Esophagus muscularis mucosa (tissue), 4 donors: ENCODE data around the gene PIEZO1. TPM values are rescaled to one million over a fixed set of nuclear protein-coding genes. Genes with fewer than 3 reads are reported as not detected.

ENCODE experiments used
- DNase-seq: peaks from one replicate; pipeline ENCODE4 v3.0.0-alpha.2; 2017; ENCODE audit errors: extremely low spot score
- H3K27ac ChIP-seq, 4 donors: fragments of 200-600 bp; sonication (generic); replicated peaks in 1 of 4; 1 replicate in 3 of 4; 2 replicates in 1 of 4; pipeline ENCODE4 v1.5.1; 2016 to 2019; ENCODE audit warnings: mild to moderate bottlenecking in 1 of 4
- H3K27me3 ChIP-seq, 4 donors: fragments of 200-600 bp; sonication (generic); one replicate each; pipeline versions ENCODE4 v1.5.1 to v1.6.0; 2016 to 2019
- H3K36me3 ChIP-seq, 4 donors: fragments of 200-600 bp; sonication (generic); one replicate each; pipeline ENCODE4 v1.5.1; 2016 to 2019
- H3K4me1 ChIP-seq, 4 donors: fragments of 200-600 bp; sonication (generic); one replicate each; pipeline ENCODE4 v1.5.1; 2016 to 2019
- H3K4me3 ChIP-seq, 4 donors: fragments of 200-600 bp; sonication (generic); 1 replicate in 2 of 4; 2 replicates in 2 of 4; pipeline ENCODE4 v1.5.1; 2016 to 2019; ENCODE audit warnings: mild to moderate bottlenecking in 4 of 4, moderate library complexity in 1 of 4
- H3K9me3 ChIP-seq, 4 donors: fragments of 200-600 bp; sonication (generic); 1 replicate in 3 of 4; 2 replicates in 1 of 4; pipeline ENCODE4 v1.5.1; 2016 to 2019
- EP300 ChIP-seq: sonication (generic); formaldehyde crosslinking; IDR thresholded peaks from one replicate; pipeline ENCODE4 v1.6.1; 2017; ENCODE audit warnings: antibody characterized with exemption
- POLR2A ChIP-seq: fragments of 450-650 bp; IDR thresholded peaks from one replicate; pipeline ENCODE4 v1.6.1; 2017; ENCODE audit warnings: antibody characterized with exemption, moderate library complexity, mild to moderate bottlenecking, low read depth
- POLR2AphosphoS5 ChIP-seq, 2 donors: sonication (generic); formaldehyde crosslinking; IDR thresholded peaks; one replicate each; pipeline ENCODE4 v1.6.1; 2017; ENCODE audit warnings: antibody characterized with exemption in 2 of 2
- WGBS: methylation state at CpG from one replicate; pipeline ENCODE4 v1.1.5; 2018; 5-methylcytosine and 5-hydroxymethylcytosine counted together
- intact Hi-C: fragments of 100-400 bp; cut with DNase I; formaldehyde crosslinking; loops from one replicate; pipeline ENCODE4 v1.15.1; 2023
- total RNA-seq, 4 donors: library from RNA; depleted of rRNA; stranded (reverse); fragments of >200 nt; gene quantifications; one replicate each; pipeline versions ENCODE4 v1.1.0 to v1.2.1, GENCODE V29; 2016
- TF ChIP-seq, protein P1 (sequence below), 3 experiments: fragments of 200-600 bp in 2 of 3; fragments of 450-650 bp in 1 of 3; sonication (generic) in 2 of 3; IDR thresholded peaks; one replicate each; pipeline ENCODE4 v1.5.1; 2017 to 2019; ENCODE audit warnings: antibody characterized with exemption in 3 of 3, mild to moderate bottlenecking in 2 of 3, moderate library complexity in 1 of 3

PIEZO1 gene
- total RNA-seq, 4 donors from 2014 or later, result 140 to 298 (median 182) TPM

DNA sequence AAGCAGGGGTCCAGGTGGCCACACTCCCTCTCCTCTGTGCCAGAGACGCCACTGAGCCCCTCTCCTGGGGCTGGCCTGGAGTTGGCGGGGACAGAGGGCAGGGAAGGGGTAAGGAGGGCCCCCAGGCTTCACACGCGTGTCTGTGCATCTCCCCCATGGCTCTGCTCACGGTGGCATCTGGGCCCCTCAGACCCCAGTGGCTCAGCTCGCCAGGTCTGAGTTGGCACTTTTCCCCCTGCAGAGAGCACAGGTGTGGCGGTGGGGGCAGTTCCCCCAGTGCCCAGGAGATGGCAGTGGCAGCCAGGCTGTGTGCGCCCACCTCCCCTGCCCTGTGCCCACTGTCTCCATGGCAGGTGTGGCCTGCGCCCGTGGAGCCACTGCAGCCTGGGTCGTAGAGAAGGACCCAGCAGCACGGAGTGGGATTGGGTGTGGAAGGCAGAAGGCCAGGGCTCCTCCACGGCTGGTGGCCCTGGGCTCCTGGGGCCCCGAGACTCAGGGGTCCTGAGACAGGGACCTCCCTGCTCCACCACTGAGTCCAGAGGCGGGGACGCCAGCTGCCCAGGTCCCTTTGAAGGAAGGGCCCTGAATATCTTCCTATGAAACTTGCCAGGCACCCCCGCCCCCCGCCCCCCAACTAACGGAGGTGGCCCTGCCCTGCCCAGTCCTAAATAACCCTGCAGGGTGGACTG, 31.0 kb upstream of the PIEZO1 start:
- Histone ChIP-seq H3K4me3 (no peak overlapping the region), H3K36me3 (peaks cover 0 to 12% (median 7%) of the 10 kb centered on the region in 4 donors), H3K9me3 (no peaks in the 10 kb centered on the region), H3K27ac (no peak overlapping the region), H3K4me1 (peaks cover 10 to 24% (median 23%) of the 10 kb centered on the region in 4 donors), H3K27me3 (no peaks in the 10 kb centered on the region)
- TF ChIP-seq, protein P1, sequence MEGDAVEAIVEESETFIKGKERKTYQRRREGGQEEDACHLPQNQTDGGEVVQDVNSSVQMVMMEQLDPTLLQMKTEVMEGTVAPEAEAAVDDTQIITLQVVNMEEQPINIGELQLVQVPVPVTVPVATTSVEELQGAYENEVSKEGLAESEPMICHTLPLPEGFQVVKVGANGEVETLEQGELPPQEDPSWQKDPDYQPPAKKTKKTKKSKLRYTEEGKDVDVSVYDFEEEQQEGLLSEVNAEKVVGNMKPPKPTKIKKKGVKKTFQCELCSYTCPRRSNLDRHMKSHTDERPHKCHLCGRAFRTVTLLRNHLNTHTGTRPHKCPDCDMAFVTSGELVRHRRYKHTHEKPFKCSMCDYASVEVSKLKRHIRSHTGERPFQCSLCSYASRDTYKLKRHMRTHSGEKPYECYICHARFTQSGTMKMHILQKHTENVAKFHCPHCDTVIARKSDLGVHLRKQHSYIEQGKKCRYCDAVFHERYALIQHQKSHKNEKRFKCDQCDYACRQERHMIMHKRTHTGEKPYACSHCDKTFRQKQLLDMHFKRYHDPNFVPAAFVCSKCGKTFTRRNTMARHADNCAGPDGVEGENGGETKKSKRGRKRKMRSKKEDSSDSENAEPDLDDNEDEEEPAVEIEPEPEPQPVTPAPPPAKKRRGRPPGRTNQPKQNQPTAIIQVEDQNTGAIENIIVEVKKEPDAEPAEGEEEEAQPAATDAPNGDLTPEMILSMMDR (IDR thresholded peaks at IDR 0.05), result peak; percentile 46 to 65 (median 51)
- TF ChIP-seq POLR2AphosphoS5 (IDR thresholded peaks at IDR 0.05), result no peak
- 41% methylated on average over 15 of the region's 19 CpGs for WGBS
- intact Hi-C loops, result loop anchor here (10.0 kb wide), 1 partner anchor 359 kb away; the partner anchor contains the start of gene CDH15
- DNase-seq, result no peak

DNA sequence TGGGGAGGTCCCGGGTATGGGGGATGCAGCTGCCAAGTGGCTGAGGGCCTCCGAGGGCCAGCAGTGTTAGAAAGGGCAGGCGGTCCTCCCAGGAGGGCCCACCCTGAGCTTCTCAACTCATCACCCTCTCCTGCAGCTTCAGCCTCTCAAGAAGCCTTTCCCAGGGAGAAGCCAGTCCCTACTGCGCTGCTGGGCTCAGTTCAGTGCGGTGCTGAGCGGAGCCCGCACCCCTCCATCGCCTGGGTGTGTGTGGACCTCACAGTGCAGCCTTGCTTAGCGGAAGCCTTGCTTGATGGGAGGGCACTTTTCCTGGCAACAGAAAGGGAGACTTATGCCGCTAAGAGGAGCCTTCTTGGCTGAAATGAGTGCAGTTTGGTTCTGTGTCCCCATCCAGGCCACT, 30.2 kb upstream of the PIEZO1 start:
- TF ChIP-seq POLR2AphosphoS5 (IDR thresholded peaks at IDR 0.05), result no peak
- no peak for TF ChIP-seq EP300
- TF ChIP-seq, protein P1 (IDR thresholded peaks at IDR 0.05), result no peak
- intact Hi-C loops, result loop anchor here (10.0 kb wide), 1 partner anchor 360 kb away; the partner anchor contains the start of gene CDH15

DNA sequence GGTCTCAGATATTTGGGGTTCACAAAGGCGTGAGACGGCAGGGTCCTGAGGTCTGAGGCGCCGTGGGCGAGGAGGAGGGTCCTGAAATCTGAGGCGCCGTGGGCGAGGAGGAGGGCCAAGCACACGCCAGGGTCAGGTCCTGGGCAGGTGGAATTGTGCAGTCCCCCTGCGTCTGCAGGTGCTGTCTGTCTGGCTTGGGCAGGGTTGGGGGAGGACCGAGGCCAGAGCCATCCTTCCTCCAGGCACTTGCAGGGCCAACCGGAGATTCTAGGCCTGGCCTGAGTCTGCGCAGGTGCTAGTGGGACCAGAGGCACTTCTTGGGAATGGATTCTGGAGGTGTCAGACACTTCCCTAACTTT, 29.1 kb upstream of the PIEZO1 start:
- intact Hi-C loops, result loop anchor here (10.0 kb wide), 1 partner anchor 361 kb away; the partner anchor contains the start of gene CDH15
- TF ChIP-seq POLR2A, result no peak
- TF ChIP-seq EP300, result no peak
- TF ChIP-seq, protein P1 (IDR thresholded peaks at IDR 0.05), result no peak
- no peak for TF ChIP-seq POLR2AphosphoS5 (IDR thresholded peaks at IDR 0.05)

More for the DNA sequence above, 30.2 kb upstream of the PIEZO1 start:
- H3K27ac ChIP-seq, result no peak overlapping the region
- H3K4me3 ChIP-seq, result no peak overlapping the region
- no peaks in the 10 kb centered on the region for H3K27me3 ChIP-seq
- 88% methylated on average over 8 of the region's 10 CpGs for WGBS
- no peaks in the 10 kb centered on the region for H3K9me3 ChIP-seq
- no peak for DNase-seq
- H3K4me1 ChIP-seq, result peaks cover 19 to 32% (median 31%) of the 10 kb centered on the region in 4 donors
- H3K36me3 ChIP-seq, result peaks cover 0 to 8% (median 2%) of the 10 kb centered on the region in 4 donors

DNA sequence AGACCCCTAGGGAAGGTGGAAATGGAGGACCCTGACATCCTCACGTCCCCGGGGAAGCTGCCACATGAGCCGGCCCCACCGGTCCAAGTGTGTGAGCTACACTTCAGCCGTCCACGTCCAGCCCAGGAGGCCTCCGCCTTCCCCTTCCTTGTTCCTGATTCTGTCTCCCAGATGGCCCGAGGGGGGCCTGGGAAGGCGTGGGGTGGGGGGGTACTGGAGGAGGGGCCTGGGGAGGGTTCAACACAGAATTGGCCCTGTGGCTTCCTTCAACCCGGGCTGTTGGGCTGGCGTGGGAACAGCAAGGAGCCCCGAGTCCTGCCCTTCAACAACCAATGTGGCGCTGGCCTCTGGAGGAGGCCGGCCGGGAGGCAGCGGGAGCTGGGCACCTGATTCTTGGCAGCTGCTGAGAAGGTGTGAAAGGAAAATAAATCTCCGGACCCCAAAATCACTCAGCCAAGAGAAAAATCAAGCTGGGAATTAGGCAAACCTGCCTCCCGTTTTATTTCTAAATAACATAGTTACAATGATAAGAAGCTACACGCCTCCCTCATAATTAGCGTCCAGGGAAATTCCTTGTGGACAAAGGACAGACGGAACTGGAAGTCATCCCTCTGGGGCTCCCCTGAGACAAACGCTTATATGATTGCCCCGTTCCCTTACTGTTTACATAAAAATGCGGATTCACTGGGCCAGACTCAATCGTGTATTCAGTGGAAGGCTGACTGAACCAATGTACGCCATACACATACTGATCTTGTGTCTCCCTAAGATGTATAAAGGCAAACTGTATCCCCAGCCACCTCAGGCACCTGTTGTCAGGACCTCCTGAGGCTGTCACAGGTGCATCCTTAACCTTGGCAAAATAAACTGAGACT, 28.5 kb upstream of the PIEZO1 start:
- Histone ChIP-seq H3K27me3 (no peaks in the 10 kb centered on the region), H3K4me1 (peaks cover 26 to 45% (median 40%) of the 10 kb centered on the region in 4 donors), H3K9me3 (no peaks in the 10 kb centered on the region), H3K4me3 (peak overlapping the region in 1 of 4 donors; percentile 77), H3K27ac (peak overlapping the region; percentile 86 to 97 (median 92)), H3K36me3 (peaks cover 0 to 24% (median 15%) of the 10 kb centered on the region in 4 donors)
- intact Hi-C loops, result loop anchor here (2.0 to 10.0 kb wide), 2 partner anchors 43 to 361 kb away; partner anchors contain the start of genes CDH15, GALNS and TRAPPC2L
- WGBS, result 58% methylated on average over 20 of the region's 26 CpGs
- DNase-seq, result no peak
- TF ChIP-seq, protein P1 (IDR thresholded peaks at IDR 0.05), result no peak
- TF ChIP-seq POLR2A (no peak), POLR2AphosphoS5 (IDR thresholded peaks at IDR 0.05) (no peak), EP300 (no peak)

More for the DNA sequence above, 29.1 kb upstream of the PIEZO1 start:
- Histone ChIP-seq H3K4me3 (no peak overlapping the region), H3K36me3 (peaks cover 0 to 19% (median 9%) of the 10 kb centered on the region in 4 donors), H3K4me1 (peaks cover 26 to 42% (median 40%) of the 10 kb centered on the region in 4 donors), H3K27me3 (no peaks in the 10 kb centered on the region), H3K27ac (no peak overlapping the region), H3K9me3 (no peaks in the 10 kb centered on the region)
- no peak for DNase-seq
- WGBS, result 83% methylated on average over 13 of the region's 13 CpGs
